HK-2 (cell line): Measurements from ENCODE around the gene DZIP1.

Experiments used
- DNase-seq: peaks from one replicate; pipeline ENCODE4 v3.0.0-alpha.2; 2018; ENCODE audit not compliant: unreplicated experiment

The DZIP1 gene

GRCh38 chr13:95547531-95548167, 96.9 kb downstream of the DZIP1 start:
- DNase-seq, result no peak

DNA sequence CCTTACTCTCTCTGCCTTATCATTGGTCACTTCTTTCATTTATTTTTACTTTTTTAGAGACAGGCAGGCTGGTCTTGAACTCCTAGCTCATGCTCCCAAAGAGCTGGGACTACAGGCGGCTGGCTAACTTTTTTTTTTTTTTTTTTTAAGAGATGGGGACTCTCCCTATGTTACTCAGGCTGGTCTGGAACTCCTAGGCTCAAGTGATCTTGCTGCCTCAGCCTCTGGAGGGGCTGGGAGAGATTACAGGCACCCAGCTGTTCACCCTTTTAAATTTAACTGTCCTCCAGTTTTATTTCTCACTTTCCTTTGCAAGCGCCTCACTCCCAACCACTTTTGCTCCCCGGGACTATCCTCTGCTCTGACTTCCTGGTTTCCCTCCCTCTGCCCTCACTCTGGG, 97.6 kb downstream of the DZIP1 start:
- DNase-seq, result no peak

- no peak for DNase-seq
Observed at GRCh38 chr13:95544293-95544692, 100.2 kb downstream of the DZIP1 start.

- DNase-seq, result no peak
Observed at GRCh38 chr13:95541911-95542474, 102.5 kb downstream of the DZIP1 start.

- no peak for DNase-seq
Observed at GRCh38 chr13:95541308-95541707, 103.2 kb downstream of the DZIP1 start.

DNA sequence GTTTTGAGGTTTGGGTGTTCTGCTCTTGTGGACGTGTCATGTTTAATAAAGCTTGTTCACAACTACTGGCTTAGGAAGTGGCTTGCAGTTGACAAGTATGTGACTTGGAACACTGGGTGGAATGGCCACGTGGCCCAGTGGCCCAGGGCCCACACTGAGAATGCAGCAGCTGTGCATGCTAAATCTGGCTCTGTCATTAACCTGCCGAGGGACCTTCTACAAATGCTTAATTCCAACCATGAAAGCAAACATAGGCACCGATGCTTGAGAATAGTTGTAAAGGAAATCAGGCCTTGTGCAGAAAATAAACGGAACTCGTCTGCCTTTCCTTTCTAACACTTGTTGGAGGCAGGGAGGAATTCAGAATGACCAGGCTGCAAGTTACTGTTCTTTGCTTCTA, 103.6 kb downstream of the DZIP1 start:
- no peak for DNase-seq

GRCh38 chr13:95536632-95537241, 107.8 kb downstream of the DZIP1 start:
- DNase-seq, result no peak

DNA sequence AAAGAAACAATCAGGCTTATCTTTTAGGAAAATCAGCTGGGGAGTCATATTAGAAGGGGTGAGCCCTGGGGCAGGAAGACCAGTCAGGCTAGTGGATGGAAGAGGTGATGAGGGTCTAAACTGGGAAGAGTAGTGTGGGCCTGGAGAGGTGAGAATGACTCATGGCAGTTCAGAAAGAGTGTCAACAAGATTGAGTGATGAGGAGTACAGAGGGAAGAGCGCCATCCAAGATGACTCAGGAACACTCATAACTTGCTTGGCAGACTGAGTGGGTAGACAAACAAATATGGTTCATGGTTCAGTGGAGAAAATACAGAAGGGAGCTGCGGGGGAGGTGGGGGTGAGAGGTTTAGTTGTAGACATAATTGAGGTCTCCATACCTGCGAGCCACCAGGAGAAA, 109.3 kb downstream of the DZIP1 start:
- peak; percentile 35 for DNase-seq

DNA sequence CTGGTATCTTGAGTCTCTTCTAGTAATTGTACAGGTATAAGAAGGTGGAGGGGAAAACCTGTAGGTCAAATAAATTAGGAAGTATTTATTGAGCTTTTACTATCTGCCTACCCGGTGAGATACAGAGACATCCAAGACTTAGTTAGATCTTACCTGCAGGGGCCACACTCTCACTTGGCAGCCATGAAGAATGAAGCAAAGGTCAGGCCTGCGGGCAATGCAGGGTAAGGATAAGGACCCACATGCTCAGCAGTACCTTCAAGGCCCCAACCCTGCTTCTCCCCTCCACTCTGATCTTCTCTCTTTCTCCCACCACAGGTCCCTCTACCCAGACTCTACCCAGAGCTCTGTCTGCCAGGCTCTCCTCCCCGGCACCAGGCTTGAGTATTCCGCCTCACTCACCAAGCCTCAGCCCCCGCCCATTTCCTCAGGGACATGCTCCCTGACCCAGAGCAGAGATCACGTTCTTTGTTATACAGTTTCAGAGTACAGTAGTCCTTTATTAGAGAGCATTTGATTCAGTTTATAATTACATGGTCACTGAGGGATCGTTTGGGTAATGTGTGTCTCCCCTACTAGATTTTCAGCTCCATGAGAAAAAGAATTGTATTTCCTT, 110.9 kb downstream of the DZIP1 start:
- no peak for DNase-seq

GRCh38 chr13:95530178-95530577, 114.3 kb downstream of the DZIP1 start:
- no peak for DNase-seq
